GM21515 (cell line): Measurements from ENCODE around the gene RNGTT.
"Not testable (repeated sequence)": the region's sequence is repeated elsewhere in the genome, so short reads cannot be mapped to it uniquely, and the experiment has no call there.

Source experiments
- ATAC-seq: cut with Tn5 transposase; IDR thresholded peaks from one replicate; pipeline ENCODE4 v1.9.1; 2021; ENCODE audit not compliant: unreplicated experiment

The RNGTT gene

GRCh38 chr6:88972504-88973423 is 9.3 kb upstream of the RNGTT start:
- ATAC-seq = no peak

GRCh38 chr6:88970301-88970700 is 6.9 kb upstream of the RNGTT start:
- ATAC-seq = no peak

- ATAC-seq = not testable (repeated sequence)
Measured at GRCh38 chr6:88969255-88969654, 5.8 kb upstream of the RNGTT start.

- no peak for ATAC-seq
Measured at GRCh38 chr6:88967891-88968290, 4.5 kb upstream of the RNGTT start.

- ATAC-seq = no peak
Measured at GRCh38 chr6:88965691-88966090, 2.3 kb upstream of the RNGTT start.

GRCh38 chr6:88964509-88964908 is 1.1 kb upstream of the RNGTT start:
- ATAC-seq = no peak

GRCh38 chr6:88958842-88959241 is 4.6 kb downstream of the RNGTT start:
- no peak for ATAC-seq

DNA sequence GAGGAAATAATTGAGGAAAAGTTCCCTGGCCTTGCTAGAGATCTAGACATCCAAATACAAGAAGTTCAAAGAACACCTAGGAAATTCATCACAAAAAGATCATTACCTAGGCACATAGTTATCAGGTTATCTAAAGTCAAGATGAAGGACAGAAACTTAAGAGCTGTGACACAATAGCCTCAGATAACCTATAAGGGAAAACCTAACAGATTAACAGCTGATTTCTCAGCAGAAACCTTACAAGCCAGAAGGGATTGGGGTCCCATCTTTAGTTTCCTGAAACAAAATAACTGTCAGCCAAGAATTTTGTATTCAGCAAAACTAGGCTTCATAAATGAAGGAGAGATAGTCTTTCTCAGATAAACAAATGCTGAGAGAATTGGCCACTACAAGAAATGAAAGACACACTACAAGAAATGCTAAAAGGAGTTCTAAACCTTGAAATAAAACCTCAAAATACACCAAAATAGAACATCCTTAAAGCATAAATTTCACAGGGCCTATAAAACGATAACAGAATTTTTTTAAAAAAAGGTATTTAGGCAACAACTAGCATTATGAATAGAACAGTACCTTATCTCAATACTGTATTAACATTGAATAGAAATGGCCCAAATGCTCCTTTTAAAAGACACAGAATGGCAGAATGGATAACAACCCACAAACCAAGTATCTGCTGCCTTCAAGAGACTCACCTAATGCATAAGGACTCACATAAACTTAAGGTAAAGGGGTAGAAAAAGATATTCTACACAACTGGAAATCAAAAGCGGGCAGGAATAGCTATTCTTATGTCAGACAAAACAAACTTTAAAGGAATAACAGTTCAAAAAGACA is 9.7 kb downstream of the RNGTT start:
- ATAC-seq = no peak

DNA sequence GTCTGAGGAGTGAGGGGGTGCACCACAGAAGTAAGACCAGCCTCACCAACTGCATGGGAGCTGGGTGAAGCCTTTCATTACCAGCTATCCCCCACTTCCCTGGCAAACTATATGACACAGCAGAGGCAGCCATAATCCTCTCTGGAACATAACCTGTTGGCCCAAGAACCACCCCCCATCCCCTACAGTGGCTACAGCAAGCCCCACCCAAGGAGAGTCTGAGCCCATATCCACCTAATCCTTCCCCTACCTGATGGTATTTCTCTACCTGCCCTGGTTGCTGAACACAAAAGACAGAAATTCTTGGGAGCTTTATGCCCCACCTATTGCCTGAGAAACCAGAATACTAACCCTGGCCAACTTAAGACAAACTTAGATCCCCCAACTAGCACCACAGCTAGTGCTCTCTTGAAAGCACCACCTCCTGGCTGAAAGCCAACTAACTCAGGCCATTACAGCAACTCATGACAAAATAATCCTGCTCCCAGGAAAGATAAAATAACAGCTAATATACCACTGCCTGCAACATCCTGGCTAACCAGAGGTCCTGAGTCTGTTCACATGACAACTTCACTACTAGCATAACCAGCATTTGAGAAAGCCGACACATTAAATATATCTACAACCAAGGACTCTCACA is 11.2 kb downstream of the RNGTT start:
- no peak for ATAC-seq

DNA sequence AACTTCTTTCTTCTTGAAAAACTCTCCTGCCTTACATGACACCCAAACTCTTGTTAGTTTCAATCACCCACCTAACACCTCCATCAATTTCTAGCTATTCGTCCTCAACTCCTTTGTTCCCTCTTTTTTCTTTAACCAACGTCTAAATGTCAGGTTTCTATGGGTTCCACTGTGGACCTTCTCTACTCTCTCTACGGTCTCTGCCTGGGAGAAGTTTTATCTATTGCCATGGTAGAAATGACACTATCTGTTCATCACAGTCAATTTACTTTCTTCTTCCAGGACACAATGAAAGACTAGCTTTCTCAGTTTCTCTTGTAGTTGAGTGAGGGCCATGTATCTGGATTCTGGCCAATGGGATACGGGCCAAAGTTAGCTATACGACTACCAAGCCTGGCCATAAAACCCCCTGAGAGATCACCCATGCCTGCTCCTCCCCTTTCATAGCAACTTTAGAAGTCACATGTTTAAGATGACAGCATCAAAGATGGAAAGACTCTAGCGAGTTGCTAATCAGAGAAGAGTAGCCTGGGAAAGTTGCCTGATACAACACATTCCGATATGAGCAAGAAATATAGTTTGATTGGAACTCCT is 17.9 kb downstream of the RNGTT start:
- ATAC-seq = no peak

- ATAC-seq = no peak
Measured at GRCh38 chr6:88933521-88933920, 29.9 kb downstream of the RNGTT start.

GRCh38 chr6:88932019-88932418 is 31.4 kb downstream of the RNGTT start:
- ATAC-seq = not testable (repeated sequence)

- ATAC-seq = no peak
Measured at GRCh38 chr6:88922775-88923548, 40.5 kb downstream of the RNGTT start.

GRCh38 chr6:88921734-88922133 is 41.7 kb downstream of the RNGTT start:
- ATAC-seq = no peak

DNA sequence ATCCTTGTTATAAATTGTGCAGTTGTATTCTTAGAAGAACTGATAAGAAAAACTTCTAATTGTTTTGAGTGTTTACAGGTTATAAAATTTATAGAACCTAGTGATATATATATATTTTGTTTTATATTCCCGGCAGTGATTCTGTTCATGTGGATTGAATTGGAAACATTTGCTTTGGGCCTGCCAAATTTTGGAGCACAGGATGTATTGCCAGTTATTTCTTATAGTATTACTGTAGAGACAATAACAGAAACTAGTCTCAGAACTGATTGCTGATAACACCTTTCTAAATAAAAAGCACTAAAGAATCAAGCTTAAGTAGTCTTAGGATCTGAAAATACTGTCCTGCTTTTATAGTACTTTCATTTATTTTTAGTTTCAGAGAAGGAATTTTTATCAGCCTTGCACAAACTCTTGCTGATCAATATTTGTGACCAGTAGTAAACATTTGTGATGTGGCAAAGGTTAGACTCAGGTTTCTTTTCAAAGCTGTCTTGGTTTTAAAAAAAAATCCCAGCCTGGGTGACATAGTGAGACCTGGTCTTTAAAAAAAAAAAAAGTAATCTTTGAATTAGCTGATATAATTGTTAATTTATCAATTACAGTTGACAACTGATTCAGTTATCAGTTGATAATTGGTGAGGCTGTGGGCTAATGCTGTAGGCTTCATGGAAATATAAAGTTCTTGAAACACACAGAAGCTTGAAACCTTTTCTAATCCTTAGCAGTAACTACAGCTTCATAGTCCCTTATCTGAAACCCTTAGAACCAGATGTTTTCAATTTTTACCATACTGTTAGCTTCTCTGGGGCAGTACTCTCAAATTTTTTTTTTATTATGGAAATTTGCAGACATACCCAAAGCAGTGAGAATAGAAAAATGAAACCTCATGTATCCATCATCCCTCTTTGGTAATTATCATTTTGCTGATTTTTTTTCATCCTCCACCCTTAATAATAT is 42.4 kb downstream of the RNGTT start:
- ATAC-seq = no peak

GRCh38 chr6:88920088-88920487 is 43.3 kb downstream of the RNGTT start:
- ATAC-seq = no peak

GRCh38 chr6:88919032-88919431 is 44.4 kb downstream of the RNGTT start:
- ATAC-seq = no peak

DNA sequence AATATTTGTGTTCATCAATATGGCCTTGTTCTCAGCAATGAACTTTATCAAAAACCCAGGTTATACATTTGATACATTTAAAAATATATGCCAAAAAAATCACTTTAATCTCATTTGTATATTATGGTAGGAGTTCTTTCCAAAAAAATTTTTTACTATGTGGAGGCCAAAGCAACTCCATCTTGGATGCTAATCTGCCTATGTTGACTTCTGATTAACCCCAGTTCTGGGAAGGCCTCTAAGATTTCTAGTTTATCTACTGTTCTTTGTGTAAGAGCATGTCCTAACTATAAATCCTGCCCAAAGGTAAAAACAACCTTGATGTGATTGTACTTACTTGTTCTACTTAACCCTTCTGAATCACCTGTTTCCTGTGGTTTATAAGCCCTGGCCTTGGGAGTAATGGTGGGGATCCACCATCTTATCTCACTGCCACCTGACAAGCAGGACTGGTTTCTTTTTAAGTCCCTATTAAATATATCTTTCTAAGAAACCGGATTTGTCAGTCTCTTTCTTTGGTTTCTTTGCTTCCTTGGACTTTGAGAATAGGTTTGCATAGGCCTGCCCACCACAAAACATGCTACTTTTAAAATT is 46.7 kb downstream of the RNGTT start:
- ATAC-seq = no peak
